Adipocyte (in vitro differentiated cells): ENCODE results near the gene UBAP2L.

Experiments
- DNase-seq: peaks from one replicate; pipeline ENCODE4 v3.0.0-alpha.2; 2015; ENCODE audit warnings: low read depth
- H3K27me3 ChIP-seq: replicated peaks from 2 replicates; pipeline ENCODE4 v1.7.0; 2013; ENCODE audit warnings: mild to moderate bottlenecking, low read length, moderate library complexity; ENCODE audit not compliant: control insufficient read depth, insufficient read depth
- H3K36me3 ChIP-seq: 2 replicates; pipeline ENCODE4 v1.7.0; 2013; ENCODE audit warnings: low read length, mild to moderate bottlenecking, moderate library complexity; ENCODE audit not compliant: control insufficient read depth, insufficient read depth, severe bottlenecking
- H3K4me1 ChIP-seq: 2 replicates; pipeline ENCODE4 v1.7.0; 2013; ENCODE audit warnings: mild to moderate bottlenecking, low read length, moderate library complexity; ENCODE audit not compliant: control insufficient read depth, insufficient read depth
- H3K4me3 ChIP-seq: 2 replicates; pipeline ENCODE4 v1.7.0; 2013; ENCODE audit warnings: mild to moderate bottlenecking, low read length, moderate library complexity
- H3K9ac ChIP-seq: 2 replicates; pipeline ENCODE4 v1.7.0; 2013; ENCODE audit warnings: mild to moderate bottlenecking, low read length, moderate library complexity
- H3K9me3 ChIP-seq: 2 replicates; pipeline ENCODE4 v1.7.0; 2013; ENCODE audit warnings: mild to moderate bottlenecking, low read length, moderate library complexity; ENCODE audit not compliant: control insufficient read depth

Gene UBAP2L

GRCh38 chr1:154220071-154220969, at the start of gene UBAP2L:
Gene UBAP2L, plus strand, starts transcription at chr1:154220955. Its CDS starts 4,169 bp downstream, at chr1:154225124.
- DNase-seq, result peak; percentile 99
- Histone ChIP-seq H3K9me3 (no peaks in the 10 kb centered on the region), H3K4me3 (peak within 1 kb of the TSS; percentile 99), H3K36me3 (peaks cover 26% of the 10 kb centered on the region), H3K27me3 (no peaks in the 10 kb centered on the region), H3K9ac (peak within 1 kb of the TSS; percentile 100), H3K4me1 (peaks cover 45% of the 10 kb centered on the region)

GRCh38 chr1:154171223-154171583, 49.6 kb upstream of the UBAP2L start:
- H3K4me1 ChIP-seq, result peaks cover 10% of the 10 kb centered on the region
- H3K36me3 ChIP-seq, result peaks cover 87% of the 10 kb centered on the region
- no peak overlapping the region for H3K9ac ChIP-seq
- no peak for DNase-seq
- H3K27me3 ChIP-seq, result no peaks in the 10 kb centered on the region
- no peaks in the 10 kb centered on the region for H3K9me3 ChIP-seq
- H3K4me3 ChIP-seq, result no peak overlapping the region

GRCh38 chr1:154171880-154172279, 48.9 kb upstream of the UBAP2L start:
- peaks cover 16% of the 10 kb centered on the region for H3K4me1 ChIP-seq
- no peaks in the 10 kb centered on the region for H3K27me3 ChIP-seq
- DNase-seq, result no peak
- H3K9ac ChIP-seq, result no peak overlapping the region
- no peaks in the 10 kb centered on the region for H3K9me3 ChIP-seq
- H3K4me3 ChIP-seq, result no peak overlapping the region
- peaks cover 81% of the 10 kb centered on the region for H3K36me3 ChIP-seq

GRCh38 chr1:154174654-154175053, 46.1 kb upstream of the UBAP2L start:
- peaks cover 53% of the 10 kb centered on the region for H3K36me3 ChIP-seq
- peaks cover 42% of the 10 kb centered on the region for H3K4me1 ChIP-seq
- no peak overlapping the region for H3K9ac ChIP-seq
- DNase-seq, result no peak
- H3K27me3 ChIP-seq, result no peaks in the 10 kb centered on the region
- no peaks in the 10 kb centered on the region for H3K9me3 ChIP-seq
- H3K4me3 ChIP-seq, result no peak overlapping the region

GRCh38 chr1:154176337-154176736, 44.4 kb upstream of the UBAP2L start:
- peaks cover 50% of the 10 kb centered on the region for H3K4me1 ChIP-seq
- no peak overlapping the region for H3K4me3 ChIP-seq
- peaks cover 37% of the 10 kb centered on the region for H3K36me3 ChIP-seq
- no peaks in the 10 kb centered on the region for H3K27me3 ChIP-seq
- H3K9ac ChIP-seq, result no peak overlapping the region
- peak; percentile 84 for DNase-seq
- H3K9me3 ChIP-seq, result no peaks in the 10 kb centered on the region

- DNase-seq, result no peak
Observed at GRCh38 chr1:154178013-154178412, 42.7 kb upstream of the UBAP2L start.

GRCh38 chr1:154178911-154179811, 41.6 kb upstream of the UBAP2L start:
- no peaks in the 10 kb centered on the region for H3K27me3 ChIP-seq
- H3K4me3 ChIP-seq, result peak overlapping the region; percentile 10
- peaks cover 13% of the 10 kb centered on the region for H3K36me3 ChIP-seq
- H3K9me3 ChIP-seq, result no peaks in the 10 kb centered on the region
- no peak for DNase-seq
- H3K9ac ChIP-seq, result no peak overlapping the region
- peaks cover 56% of the 10 kb centered on the region for H3K4me1 ChIP-seq

More at GRCh38 chr1:154178013-154178412, 42.7 kb upstream of the UBAP2L start:
- no peak overlapping the region for H3K4me3 ChIP-seq
- H3K36me3 ChIP-seq, result peaks cover 20% of the 10 kb centered on the region
- no peak overlapping the region for H3K9ac ChIP-seq
- no peaks in the 10 kb centered on the region for H3K9me3 ChIP-seq
- H3K4me1 ChIP-seq, result peaks cover 51% of the 10 kb centered on the region
- no peaks in the 10 kb centered on the region for H3K27me3 ChIP-seq

DNA sequence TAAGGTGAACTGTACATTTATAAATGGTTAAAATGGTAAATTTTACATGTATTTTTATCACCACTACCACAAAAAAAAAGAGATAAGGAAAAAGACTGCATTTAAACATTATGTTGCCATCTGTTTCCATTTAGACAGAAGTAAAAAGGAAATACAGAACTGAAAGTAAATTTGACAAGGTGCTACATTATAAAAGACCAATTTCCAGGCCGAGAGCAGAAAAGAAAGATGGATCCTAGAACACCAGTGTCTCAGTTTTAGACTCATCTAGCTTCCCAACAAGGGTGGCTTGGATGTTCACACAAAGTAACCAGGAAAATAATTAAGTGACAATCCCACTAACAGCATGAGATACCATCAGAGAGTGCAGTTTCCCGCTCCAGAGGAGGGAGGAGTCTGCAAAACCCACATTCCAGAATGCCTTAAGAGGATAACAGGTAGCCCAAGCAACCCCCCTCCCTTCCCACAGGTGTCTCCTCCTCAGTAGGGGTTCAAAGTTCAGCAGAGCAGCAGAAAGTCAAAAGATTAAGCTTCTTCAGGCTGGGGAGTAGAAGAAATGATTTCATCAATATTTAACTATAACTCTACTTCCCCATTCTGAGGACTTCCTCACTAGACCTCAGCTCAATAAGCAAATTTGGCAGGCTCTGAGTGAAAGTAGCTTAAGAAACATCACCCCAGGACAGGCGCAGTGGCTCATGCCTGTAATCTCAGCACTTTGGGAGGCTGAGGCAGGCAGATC, 40.6 kb upstream of the UBAP2L start:
- peak overlapping the region; percentile 54 for H3K4me3 ChIP-seq

DNA sequence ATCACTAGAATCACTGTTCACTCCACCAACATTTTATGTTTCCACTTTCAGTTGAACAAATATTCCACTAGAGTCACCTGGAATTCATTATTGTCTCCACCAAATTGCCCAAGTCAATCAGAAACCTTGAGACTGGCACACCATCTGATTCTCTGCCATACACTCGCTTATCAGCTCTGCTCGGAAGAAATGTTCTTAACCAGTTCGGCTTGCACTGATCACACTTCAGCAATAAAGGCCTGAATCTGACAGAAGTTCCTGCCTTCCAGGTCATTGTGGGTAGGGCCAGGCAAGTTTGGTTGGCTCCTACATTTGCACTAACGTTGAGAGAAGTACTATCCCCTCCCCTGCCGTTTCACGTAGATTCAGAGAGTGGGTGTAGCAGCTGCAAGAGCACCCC, 38.8 kb upstream of the UBAP2L start:
- no peaks in the 10 kb centered on the region for H3K9me3 ChIP-seq
- H3K36me3 ChIP-seq, result no peaks in the 10 kb centered on the region
- peaks cover 42% of the 10 kb centered on the region for H3K4me1 ChIP-seq
- peak overlapping the region; percentile 96 for H3K4me3 ChIP-seq
- H3K27me3 ChIP-seq, result no peaks in the 10 kb centered on the region
- peak overlapping the region; percentile 91 for H3K9ac ChIP-seq
- DNase-seq, result peak; percentile 63

More for the DNA sequence above, 40.6 kb upstream of the UBAP2L start:
- Histone ChIP-seq H3K9me3 (no peaks in the 10 kb centered on the region), H3K27me3 (no peaks in the 10 kb centered on the region), H3K9ac (no peak overlapping the region), H3K36me3 (peaks cover 7% of the 10 kb centered on the region), H3K4me1 (peaks cover 56% of the 10 kb centered on the region)
- DNase-seq, result no peak

- DNase-seq, result peak; percentile 84
- no peaks in the 10 kb centered on the region for H3K36me3 ChIP-seq
- peak overlapping the region; percentile 91 for H3K9ac ChIP-seq
- peaks cover 36% of the 10 kb centered on the region for H3K4me1 ChIP-seq
- no peaks in the 10 kb centered on the region for H3K27me3 ChIP-seq
- peak overlapping the region; percentile 96 for H3K4me3 ChIP-seq
- no peaks in the 10 kb centered on the region for H3K9me3 ChIP-seq
Observed at GRCh38 chr1:154182344-154183045, 38.3 kb upstream of the UBAP2L start.
